Cardiac fibroblast (primary cell): ENCODE measurements around the gene TRAF6.

Experiments used
- DNase-seq, 2 donors: peaks; one replicate each; pipeline versions ENCODE4 v3.0.0 to v3.0.0-alpha.2; 2010; ENCODE audit warnings: low read depth in 2 of 2
- H3K4me3 ChIP-seq, 2 donors: replicated peaks in 1 of 2; 1 replicate in 1 of 2; 2 replicates in 1 of 2; pipeline ENCODE4 v1.5.1; 2011; ENCODE audit warnings: low read depth in 2 of 2, low read length in 2 of 2, mild to moderate bottlenecking in 2 of 2, moderate library complexity in 1 of 2
- CTCF ChIP-seq: IDR thresholded peaks from one replicate; pipeline ENCODE4 v1.5.1; 2011; ENCODE audit warnings: low read depth, mild to moderate bottlenecking, low read length, inconsistent platforms

The TRAF6 gene

GRCh38 chr11:36509201-36509639, 852 bp downstream of the TRAF6 start:
- peak; percentile 26 to 52 for DNase-seq
- H3K4me3 ChIP-seq, result peak overlapping the region; percentile 96 to 100
- no peak for TF ChIP-seq CTCF

- no peak for DNase-seq
- TF ChIP-seq CTCF, result no peak
Measured at GRCh38 chr11:36508743-36509142, 1.3 kb downstream of the TRAF6 start.

GRCh38 chr11:36507824-36508489, 2.1 kb downstream of the TRAF6 start:
- no peak for TF ChIP-seq CTCF
- H3K4me3 ChIP-seq, result peak overlapping the region in 1 of 2 donors; percentile 100
- DNase-seq, result no peak

More at GRCh38 chr11:36508743-36509142, 1.3 kb downstream of the TRAF6 start:
- peak overlapping the region; percentile 96 to 100 for H3K4me3 ChIP-seq

- no peak for TF ChIP-seq CTCF
- DNase-seq, result no peak
- no peak overlapping the region for H3K4me3 ChIP-seq
Measured at GRCh38 chr11:36501236-36501635, 8.8 kb downstream of the TRAF6 start.

GRCh38 chr11:36500315-36500721, 9.8 kb downstream of the TRAF6 start:
- H3K4me3 ChIP-seq, result no peak overlapping the region
- peak; percentile 85 to 96 for DNase-seq
- TF ChIP-seq CTCF, result no peak

- DNase-seq, result no peak
- H3K4me3 ChIP-seq, result no peak overlapping the region
- no peak for TF ChIP-seq CTCF
Measured at GRCh38 chr11:36499315-36499714, 10.8 kb downstream of the TRAF6 start.

- DNase-seq, result no peak
- no peak for TF ChIP-seq CTCF
Measured at GRCh38 chr11:36498721-36499120, 11.4 kb downstream of the TRAF6 start.

More at GRCh38 chr11:36498721-36499120, 11.4 kb downstream of the TRAF6 start:
- no peak overlapping the region for H3K4me3 ChIP-seq
